Fibroblast of pulmonary artery (primary cell): ENCODE data around the gene ZDHHC14.
A peak's percentile ranks its signal among the peaks of the same experiment; 100 is the strongest.

Experiments used
- DNase-seq: peaks from one replicate; pipeline ENCODE4 v3.0.0-alpha.2; 2010; ENCODE audit warnings: low read depth
- H3K4me3 ChIP-seq: replicated peaks from 2 replicates; pipeline ENCODE4 v1.5.1; 2011; ENCODE audit warnings: low read depth, mild to moderate bottlenecking, control low read depth, low read length, moderate library complexity
- TF ChIP-seq, protein P1 (sequence below): IDR thresholded peaks from 2 replicates; pipeline ENCODE4 v1.5.1; 2011; ENCODE audit warnings: mild to moderate bottlenecking, control low read depth, low read length, inconsistent platforms; ENCODE audit errors: missing control alignments

Gene ZDHHC14

GRCh38 chr6:157521362-157522335 lies 140.7 kb downstream of the ZDHHC14 start:
- TF ChIP-seq, protein P1, sequence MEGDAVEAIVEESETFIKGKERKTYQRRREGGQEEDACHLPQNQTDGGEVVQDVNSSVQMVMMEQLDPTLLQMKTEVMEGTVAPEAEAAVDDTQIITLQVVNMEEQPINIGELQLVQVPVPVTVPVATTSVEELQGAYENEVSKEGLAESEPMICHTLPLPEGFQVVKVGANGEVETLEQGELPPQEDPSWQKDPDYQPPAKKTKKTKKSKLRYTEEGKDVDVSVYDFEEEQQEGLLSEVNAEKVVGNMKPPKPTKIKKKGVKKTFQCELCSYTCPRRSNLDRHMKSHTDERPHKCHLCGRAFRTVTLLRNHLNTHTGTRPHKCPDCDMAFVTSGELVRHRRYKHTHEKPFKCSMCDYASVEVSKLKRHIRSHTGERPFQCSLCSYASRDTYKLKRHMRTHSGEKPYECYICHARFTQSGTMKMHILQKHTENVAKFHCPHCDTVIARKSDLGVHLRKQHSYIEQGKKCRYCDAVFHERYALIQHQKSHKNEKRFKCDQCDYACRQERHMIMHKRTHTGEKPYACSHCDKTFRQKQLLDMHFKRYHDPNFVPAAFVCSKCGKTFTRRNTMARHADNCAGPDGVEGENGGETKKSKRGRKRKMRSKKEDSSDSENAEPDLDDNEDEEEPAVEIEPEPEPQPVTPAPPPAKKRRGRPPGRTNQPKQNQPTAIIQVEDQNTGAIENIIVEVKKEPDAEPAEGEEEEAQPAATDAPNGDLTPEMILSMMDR = no peak
- H3K4me3 ChIP-seq = no peak overlapping the region
- DNase-seq = peak; percentile 36

DNA sequence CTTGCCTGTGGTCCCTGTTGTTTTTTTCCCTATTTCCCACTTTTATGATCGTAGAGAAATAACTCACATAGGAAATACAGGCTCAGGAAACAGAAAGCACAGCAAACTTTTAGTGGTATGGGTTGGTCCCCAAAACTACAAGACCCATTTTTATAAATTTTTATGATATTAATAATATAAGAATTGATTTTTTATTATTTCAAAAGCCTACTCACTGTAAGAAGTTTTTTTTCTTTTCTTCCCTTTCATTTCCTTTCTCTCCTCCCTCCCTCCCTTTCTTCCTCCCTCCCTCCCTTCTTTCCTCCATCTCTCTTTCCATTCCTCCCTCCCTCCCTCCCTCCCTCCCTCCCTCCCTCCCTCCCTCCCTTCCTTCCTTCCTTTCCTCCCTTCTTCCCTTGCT lies 141.5 kb downstream of the ZDHHC14 start:
- DNase-seq = no peak
- TF ChIP-seq, protein P1 = no peak

GRCh38 chr6:157524735-157525134 lies 143.7 kb downstream of the ZDHHC14 start:
- DNase-seq = no peak
- no peak overlapping the region for H3K4me3 ChIP-seq
- TF ChIP-seq, protein P1 = no peak

More for the DNA sequence above, 141.5 kb downstream of the ZDHHC14 start:
- no peak overlapping the region for H3K4me3 ChIP-seq

DNA sequence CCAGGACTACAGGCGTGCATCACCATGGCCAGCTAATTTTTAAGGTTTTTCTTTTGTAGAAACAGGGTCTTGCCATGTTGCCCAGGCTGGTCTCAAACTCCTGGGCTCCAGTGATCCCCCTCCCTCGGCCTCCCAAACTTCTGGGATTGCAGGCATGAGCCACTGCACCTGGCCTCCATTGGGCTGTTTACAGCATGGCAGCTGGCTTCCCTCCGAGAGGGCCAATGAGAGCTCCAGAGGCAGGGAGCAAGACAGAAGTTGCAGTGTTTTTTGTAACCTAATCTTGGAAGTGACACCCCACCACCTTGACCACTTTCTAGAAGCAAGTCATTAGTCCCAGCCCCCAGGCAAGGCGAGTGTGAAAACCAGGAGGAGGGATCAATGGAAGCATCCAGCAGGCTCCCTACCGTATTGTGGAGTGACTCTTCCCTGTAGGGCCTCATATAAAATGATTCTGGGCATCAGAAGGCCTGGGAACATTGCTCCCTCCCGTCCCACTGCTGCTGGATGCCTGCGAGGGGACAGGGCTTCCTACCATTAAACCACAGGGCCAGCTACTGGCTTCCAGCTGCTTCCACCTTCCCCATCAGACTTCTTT lies 144.4 kb downstream of the ZDHHC14 start:
- H3K4me3 ChIP-seq = no peak overlapping the region
- TF ChIP-seq, protein P1 = no peak
- DNase-seq = no peak

- TF ChIP-seq, protein P1 = no peak
- H3K4me3 ChIP-seq = no peak overlapping the region
- no peak for DNase-seq
Observed at GRCh38 chr6:157525918-157526425, 145.0 kb downstream of the ZDHHC14 start.

GRCh38 chr6:157527471-157527907 lies 146.5 kb downstream of the ZDHHC14 start:
- peak; percentile 91 for DNase-seq

More at GRCh38 chr6:157527471-157527907, 146.5 kb downstream of the ZDHHC14 start:
- TF ChIP-seq, protein P1 = peak; percentile 6
- no peak overlapping the region for H3K4me3 ChIP-seq
